ENCODE data around the gene WNT1.

Gene WNT1

DNA sequence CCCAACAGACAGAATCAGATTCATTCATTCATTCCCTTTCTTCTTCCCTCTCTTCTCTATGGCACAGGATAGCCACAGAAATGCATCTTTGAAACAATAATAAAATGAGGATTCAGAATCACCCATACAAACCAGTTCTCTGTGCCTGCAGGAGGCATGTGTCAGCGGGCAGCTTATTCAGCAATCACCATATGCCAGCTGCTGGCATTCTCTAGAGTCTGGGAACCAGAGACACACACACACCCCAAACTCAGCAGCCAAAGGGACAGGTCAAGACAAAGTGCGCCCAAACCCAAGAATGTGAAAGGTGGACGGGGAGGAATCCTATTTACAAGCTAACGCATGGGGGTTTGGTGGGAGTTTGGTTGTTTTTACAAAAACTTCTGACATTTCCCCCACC lies 34.9 kb upstream of the WNT1 start:
- no peaks in the 10 kb centered on the region for H3K27me3 ChIP-seq
- H3K36me3 ChIP-seq = peaks cover 89% of the 10 kb centered on the region
- H3K27ac ChIP-seq = no peak overlapping the region
- H3K4me2 ChIP-seq = no peak overlapping the region
- no peak overlapping the region for H3K4me3 ChIP-seq
- peaks cover 91% of the 10 kb centered on the region for H4K20me1 ChIP-seq
- no peak overlapping the region for H3K9ac ChIP-seq
- no peaks in the 10 kb centered on the region for H3K4me1 ChIP-seq
- no peaks in the 10 kb centered on the region for H3K9me3 ChIP-seq
- no peak for TF ChIP-seq Cebpa-rat (IDR thresholded peaks at IDR 0.05)

DNA sequence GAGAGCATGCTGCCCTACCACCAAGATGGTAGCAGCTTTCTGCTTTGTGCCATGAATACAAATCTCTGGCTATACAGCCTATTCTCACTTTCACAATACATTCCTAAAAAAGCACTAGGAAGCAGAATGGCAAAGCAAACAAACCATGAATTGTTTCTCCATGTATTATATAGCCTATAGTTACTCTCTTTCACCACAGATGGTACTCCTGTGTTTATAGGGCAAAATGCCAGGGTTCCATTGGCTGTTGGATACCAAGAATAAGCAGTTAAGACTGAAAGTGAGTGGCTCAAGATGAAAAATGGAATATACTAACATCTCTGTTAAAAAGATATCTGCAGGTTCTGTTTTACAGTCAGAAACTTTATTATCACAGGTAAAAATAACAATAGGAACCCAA lies 31.9 kb upstream of the WNT1 start:
- H3K4me1 ChIP-seq = no peaks in the 10 kb centered on the region
- no peaks in the 10 kb centered on the region for H3K9me3 ChIP-seq
- H3K27me3 ChIP-seq = no peaks in the 10 kb centered on the region
- peaks cover 100% of the 10 kb centered on the region for H4K20me1 ChIP-seq
- no peak overlapping the region for H3K4me3 ChIP-seq
- no peak overlapping the region for H3K4me2 ChIP-seq
- TF ChIP-seq Cebpa-rat (IDR thresholded peaks at IDR 0.05) = no peak
- no peak overlapping the region for H3K9ac ChIP-seq
- peaks cover 86% of the 10 kb centered on the region for H3K36me3 ChIP-seq
- no peak overlapping the region for H3K27ac ChIP-seq

DNA sequence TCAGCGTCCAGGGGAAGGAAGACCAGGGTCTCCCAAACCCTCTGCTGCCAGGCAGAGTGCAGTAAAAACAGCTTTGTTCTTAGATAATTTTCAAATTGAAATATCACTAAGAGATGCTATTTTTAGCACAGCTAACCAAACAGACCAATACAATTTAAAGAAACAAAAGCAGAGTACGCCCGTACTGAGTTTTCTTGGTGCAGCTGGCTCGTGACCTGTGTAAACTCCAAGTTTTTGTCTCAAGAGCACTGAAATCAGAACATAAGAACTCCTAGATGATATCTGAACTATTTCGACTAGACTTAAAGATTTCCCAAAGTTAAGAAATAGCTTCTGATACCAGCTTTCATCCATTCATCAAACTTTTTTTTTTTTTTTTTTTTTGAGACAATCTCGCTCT lies 31.2 kb upstream of the WNT1 start:
- no peak overlapping the region for H3K4me3 ChIP-seq
- H3K9me3 ChIP-seq = no peaks in the 10 kb centered on the region
- H3K4me2 ChIP-seq = no peak overlapping the region
- no peaks in the 10 kb centered on the region for H3K27me3 ChIP-seq
- no peak overlapping the region for H3K27ac ChIP-seq
- H4K20me1 ChIP-seq = peaks cover 100% of the 10 kb centered on the region
- no peak for TF ChIP-seq Cebpa-rat (IDR thresholded peaks at IDR 0.05)
- H3K4me1 ChIP-seq = no peaks in the 10 kb centered on the region
- no peak overlapping the region for H3K9ac ChIP-seq
- H3K36me3 ChIP-seq = peaks cover 86% of the 10 kb centered on the region

DNA sequence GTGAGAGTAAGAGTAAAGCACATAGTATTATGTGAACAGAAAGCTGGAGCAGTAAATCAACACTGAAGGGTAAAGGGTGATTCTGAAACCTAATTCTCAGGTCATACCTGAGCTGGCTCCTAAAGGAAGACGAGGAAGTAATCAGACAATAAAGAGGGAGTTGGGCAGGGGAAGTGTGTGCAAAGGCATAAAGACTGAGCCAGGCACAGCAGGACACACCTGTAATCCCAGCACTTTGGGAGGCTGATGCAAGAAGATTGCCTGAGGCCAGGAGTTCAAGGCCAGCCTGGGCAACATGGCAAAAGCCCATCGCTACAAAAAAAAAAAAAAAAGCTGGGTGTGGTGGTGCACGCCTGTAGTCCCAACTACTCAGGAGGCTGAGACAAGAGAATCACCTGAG lies 30.4 kb upstream of the WNT1 start:
- no peak overlapping the region for H3K9ac ChIP-seq
- H3K9me3 ChIP-seq = no peaks in the 10 kb centered on the region
- peaks cover 100% of the 10 kb centered on the region for H4K20me1 ChIP-seq
- no peaks in the 10 kb centered on the region for H3K27me3 ChIP-seq
- no peak for TF ChIP-seq Cebpa-rat (IDR thresholded peaks at IDR 0.05)
- no peak overlapping the region for H3K4me3 ChIP-seq
- H3K4me1 ChIP-seq = no peaks in the 10 kb centered on the region
- no peak overlapping the region for H3K27ac ChIP-seq
- peaks cover 86% of the 10 kb centered on the region for H3K36me3 ChIP-seq
- no peak overlapping the region for H3K4me2 ChIP-seq

DNA sequence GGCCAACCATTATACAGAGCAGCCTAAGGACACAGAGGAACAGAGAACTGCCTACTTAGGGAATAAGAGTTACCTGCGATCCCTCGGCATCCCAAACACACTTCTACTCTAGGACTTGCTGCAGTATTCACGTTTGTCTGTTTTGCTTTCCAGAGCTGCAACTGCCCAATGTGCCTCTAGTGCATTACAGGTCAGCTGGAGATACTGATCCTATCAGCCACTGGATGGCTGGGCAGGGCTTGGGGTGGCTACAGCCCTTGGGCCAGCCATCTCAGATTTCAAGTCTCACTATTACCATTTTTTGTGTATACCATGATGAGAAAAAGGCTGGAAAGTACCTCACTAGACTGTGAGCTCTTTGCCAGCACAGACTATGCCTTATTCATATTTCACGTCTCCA lies 25.4 kb upstream of the WNT1 start:
- Histone ChIP-seq H3K4me2 (no peak overlapping the region), H3K36me3 (peaks cover 70% of the 10 kb centered on the region), H3K9ac (no peak overlapping the region), H3K9me3 (no peaks in the 10 kb centered on the region), H3K27me3 (no peaks in the 10 kb centered on the region), H4K20me1 (peaks cover 89% of the 10 kb centered on the region), H3K4me3 (no peak overlapping the region), H3K27ac (no peak overlapping the region), H3K4me1 (peaks cover 28% of the 10 kb centered on the region)
- TF ChIP-seq Cebpa-rat (IDR thresholded peaks at IDR 0.05) = no peak

DNA sequence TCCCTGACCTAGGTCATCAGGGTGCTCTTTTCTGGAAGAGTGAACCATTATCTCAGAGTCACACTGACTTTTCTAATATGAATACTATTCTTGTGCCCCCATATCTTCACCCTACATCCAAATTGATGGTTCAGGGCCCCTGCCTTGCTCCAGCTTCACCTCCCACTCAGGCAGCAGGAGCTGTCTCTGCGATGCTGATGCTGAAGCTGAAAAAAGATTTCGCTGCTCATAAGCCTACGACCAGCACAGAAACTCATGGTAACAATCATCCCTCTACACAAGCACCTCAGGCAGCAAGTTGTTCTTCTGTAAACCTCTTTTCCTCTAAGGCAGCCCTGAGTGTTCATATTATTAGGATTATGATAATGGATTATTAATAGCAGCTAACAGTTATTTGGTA lies 24.1 kb upstream of the WNT1 start:
- TF ChIP-seq Cebpa-rat (IDR thresholded peaks at IDR 0.05) = no peak
- no peaks in the 10 kb centered on the region for H3K27me3 ChIP-seq
- no peak overlapping the region for H3K9ac ChIP-seq
- H3K36me3 ChIP-seq = peaks cover 56% of the 10 kb centered on the region
- no peak overlapping the region for H3K4me2 ChIP-seq
- H4K20me1 ChIP-seq = peaks cover 76% of the 10 kb centered on the region
- no peak overlapping the region for H3K4me3 ChIP-seq
- no peaks in the 10 kb centered on the region for H3K9me3 ChIP-seq
- no peak overlapping the region for H3K27ac ChIP-seq
- peaks cover 38% of the 10 kb centered on the region for H3K4me1 ChIP-seq

DNA sequence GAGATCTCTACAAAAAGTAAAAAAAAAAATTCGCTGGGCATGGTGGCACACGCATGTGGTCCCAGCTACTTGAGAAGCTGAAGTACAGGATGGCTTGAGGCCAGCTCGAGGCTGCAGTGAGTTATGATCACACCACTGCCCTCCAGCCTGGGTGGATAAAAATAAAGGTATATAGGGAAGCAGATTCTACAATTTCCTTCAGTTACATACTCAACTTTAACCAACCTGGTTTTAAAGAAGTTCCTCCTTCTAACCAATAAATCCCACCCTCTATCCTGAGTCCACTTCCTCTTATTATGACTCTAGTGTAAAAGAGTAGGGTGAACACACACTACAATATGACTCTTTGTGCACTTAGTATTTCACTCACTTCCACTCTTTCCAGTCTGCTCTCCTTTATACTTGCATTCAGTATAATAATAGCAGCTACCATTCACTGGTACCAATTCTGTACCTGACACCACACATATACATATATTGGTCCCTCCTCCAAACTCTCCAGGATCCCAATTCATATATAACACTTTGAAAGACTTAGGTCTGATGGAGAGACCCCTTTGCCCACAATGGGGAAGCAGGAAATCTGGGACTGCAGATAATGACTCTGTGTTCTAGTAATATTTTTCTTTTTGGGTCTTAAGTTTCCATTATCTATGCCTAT lies 23.2 kb upstream of the WNT1 start:
- peaks cover 66% of the 10 kb centered on the region for H4K20me1 ChIP-seq
- no peak overlapping the region for H3K4me3 ChIP-seq
- H3K9ac ChIP-seq = no peak overlapping the region
- no peaks in the 10 kb centered on the region for H3K9me3 ChIP-seq
- peak overlapping the region; percentile 96 for H3K4me2 ChIP-seq
- no peak overlapping the region for H3K27ac ChIP-seq
- H3K4me1 ChIP-seq = peaks cover 38% of the 10 kb centered on the region
- TF ChIP-seq Cebpa-rat (IDR thresholded peaks at IDR 0.05) = no peak
- no peaks in the 10 kb centered on the region for H3K27me3 ChIP-seq
- peaks cover 50% of the 10 kb centered on the region for H3K36me3 ChIP-seq

DNA sequence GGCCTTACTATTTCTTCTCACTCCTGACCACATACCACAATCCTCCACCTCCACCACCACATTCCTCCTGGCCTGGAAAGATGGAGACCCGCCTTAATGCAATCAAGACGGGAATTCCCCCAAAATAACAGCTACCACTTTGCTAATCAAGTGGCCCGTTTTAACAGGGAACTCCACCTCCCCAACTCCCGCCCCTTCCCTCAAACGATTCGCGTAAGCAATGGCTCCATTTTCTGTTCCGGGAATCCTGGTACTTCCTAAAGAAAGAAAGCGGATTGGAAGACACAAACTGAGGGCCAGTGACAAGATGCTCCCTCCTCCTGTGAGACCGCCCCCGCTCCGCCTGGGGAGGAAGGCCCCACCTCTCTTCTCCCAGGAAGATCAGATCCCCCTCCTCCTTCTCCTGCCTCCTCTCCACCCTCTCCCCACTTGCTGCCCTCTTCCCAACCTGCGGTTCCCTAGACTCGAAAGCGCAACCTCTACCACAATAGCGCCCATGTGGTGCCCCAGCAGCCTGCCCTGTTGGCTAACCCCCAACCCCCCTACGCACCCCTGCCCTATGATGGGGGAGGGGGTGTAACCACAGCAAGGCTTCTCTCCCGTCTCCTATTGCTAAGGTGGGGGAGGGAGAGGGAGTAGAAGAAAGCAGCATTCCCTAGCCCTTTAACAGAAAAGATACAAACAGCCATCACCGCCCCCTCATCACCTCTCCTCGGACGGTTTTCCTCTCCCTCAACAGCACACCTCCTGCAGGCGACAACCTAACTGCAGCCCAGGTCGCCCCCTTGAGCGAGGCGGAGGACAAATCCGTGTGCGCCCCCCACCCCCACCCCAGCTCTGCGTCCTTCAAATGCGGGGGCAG lies 21.6 kb upstream of the WNT1 start:
- peak overlapping the region; percentile 71 for H3K27ac ChIP-seq
- peak overlapping the region; percentile 96 for H3K4me2 ChIP-seq
- no peaks in the 10 kb centered on the region for H3K27me3 ChIP-seq
- H4K20me1 ChIP-seq = peaks cover 51% of the 10 kb centered on the region
- peak overlapping the region; percentile 83 for H3K9ac ChIP-seq
- H3K4me3 ChIP-seq = peak overlapping the region; percentile 81
- no peaks in the 10 kb centered on the region for H3K9me3 ChIP-seq
- peaks cover 35% of the 10 kb centered on the region for H3K36me3 ChIP-seq
- H3K4me1 ChIP-seq = peaks cover 38% of the 10 kb centered on the region
- no peak for TF ChIP-seq Cebpa-rat (IDR thresholded peaks at IDR 0.05)

DNA sequence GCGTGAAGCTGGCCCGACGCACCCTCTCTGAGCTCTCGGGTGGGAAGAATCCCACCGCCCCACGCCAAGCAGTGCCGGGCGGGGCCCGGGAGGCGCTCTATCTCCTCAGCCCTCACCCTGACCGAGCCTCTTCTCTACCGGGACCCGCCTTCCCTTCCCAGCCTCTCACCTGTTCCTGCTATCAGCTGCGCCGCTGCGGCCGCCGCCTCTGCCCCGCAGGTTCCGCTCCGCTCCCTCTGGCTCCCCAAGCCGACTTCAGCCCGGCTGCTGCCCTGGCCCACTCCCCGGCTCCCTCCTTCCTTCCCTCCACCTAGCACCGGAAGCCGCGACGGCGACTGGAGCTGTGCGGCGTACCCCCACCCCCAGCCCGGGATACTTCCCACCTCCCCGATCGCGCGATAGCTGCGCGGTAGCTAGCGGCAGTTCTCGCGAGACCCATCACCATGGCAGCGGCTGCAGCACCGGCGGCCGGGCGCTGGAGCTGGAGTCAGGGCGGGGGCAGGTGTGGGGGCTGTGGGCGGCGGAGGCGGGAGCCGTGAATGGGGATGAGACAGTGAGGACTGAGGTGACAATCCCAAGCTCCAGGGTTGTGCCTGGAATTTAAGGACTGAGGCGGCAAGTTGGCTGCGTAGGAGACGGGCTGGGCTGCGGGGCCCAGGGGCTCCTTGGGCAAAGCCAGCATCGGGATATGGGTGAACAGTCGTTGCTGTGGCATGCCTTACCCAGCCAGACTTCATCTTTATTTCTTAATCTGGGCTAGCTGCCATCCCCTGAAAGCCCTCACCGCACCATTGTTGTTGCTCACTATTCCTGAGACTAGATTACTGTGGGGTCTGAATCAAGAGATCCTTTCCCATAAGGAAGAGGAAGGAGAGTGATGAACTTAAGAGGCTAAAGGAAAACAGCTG lies 20.7 kb upstream of the WNT1 start, which contains the start of gene ARF3:
Gene ARF3, minus strand, starts transcription at position 347 of the 908 bp plus-strand sequence. CDS start 16,392 bp downstream, outside the sequence.
- Histone ChIP-seq H3K27ac (peak within 1 kb of the TSS; percentile 71), H3K36me3 (peaks cover 26% of the 10 kb centered on the region), H3K9ac (peak within 1 kb of the TSS; percentile 83), H4K20me1 (peaks cover 42% of the 10 kb centered on the region), H3K9me3 (no peaks in the 10 kb centered on the region), H3K4me1 (peaks cover 38% of the 10 kb centered on the region), H3K4me3 (peak within 1 kb of the TSS; percentile 81), H3K4me2 (peak within 1 kb of the TSS; percentile 96), H3K27me3 (no peaks in the 10 kb centered on the region)
- TF ChIP-seq Cebpa-rat (IDR thresholded peaks at IDR 0.05) = no peak
